HG02798 (cell line): Measurements from ENCODE around the gene GLP1R.
"Not testable (repeated sequence)": the region's sequence is repeated elsewhere in the genome, so short reads cannot be mapped to it uniquely, and the experiment has no call there.

ENCODE experiments used
- ATAC-seq: cut with Tn5 transposase; IDR thresholded peaks from one replicate; pipeline ENCODE4 v1.9.1; 2021; ENCODE audit warnings: mild to moderate bottlenecking; ENCODE audit not compliant: unreplicated experiment, poor library complexity

GLP1R gene

GRCh38 chr6:39111280-39111679 is 62.7 kb downstream of the GLP1R start:
- no peak for ATAC-seq

DNA sequence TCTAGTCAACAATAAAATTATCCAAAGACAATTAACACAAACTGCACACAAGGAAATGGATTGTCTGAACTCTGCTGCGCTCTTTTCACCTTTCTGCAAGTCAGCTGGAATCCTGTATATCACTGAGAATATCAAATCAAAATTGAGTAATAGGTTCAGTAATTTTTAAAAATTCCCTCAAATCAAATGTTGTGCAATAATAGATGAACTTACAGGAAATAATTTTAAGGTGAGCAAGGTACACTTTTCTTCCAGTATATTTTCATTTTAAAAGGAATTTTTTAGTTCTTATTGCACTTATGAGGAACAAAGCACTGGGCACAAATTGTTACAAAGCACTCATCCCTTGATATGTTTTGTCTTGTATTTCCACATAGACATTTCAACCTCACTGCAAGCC is 65.2 kb downstream of the GLP1R start:
- no peak for ATAC-seq

DNA sequence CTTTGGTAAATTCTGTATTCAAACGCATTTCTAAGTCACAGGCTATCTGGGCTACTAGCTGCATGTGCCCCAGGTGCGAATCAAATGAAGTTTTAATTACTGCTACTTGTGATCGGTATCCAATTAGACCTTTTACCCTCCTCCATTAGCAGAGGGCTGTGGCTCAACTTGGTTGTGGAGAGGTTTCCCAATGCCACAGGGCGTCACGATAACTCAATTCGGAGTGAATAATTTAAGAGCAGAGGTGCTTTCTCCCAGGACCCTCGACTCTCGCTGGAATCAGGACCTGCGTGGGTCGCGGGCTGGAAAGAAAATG is 65.8 kb downstream of the GLP1R start:
- ATAC-seq: peak; percentile 14

DNA sequence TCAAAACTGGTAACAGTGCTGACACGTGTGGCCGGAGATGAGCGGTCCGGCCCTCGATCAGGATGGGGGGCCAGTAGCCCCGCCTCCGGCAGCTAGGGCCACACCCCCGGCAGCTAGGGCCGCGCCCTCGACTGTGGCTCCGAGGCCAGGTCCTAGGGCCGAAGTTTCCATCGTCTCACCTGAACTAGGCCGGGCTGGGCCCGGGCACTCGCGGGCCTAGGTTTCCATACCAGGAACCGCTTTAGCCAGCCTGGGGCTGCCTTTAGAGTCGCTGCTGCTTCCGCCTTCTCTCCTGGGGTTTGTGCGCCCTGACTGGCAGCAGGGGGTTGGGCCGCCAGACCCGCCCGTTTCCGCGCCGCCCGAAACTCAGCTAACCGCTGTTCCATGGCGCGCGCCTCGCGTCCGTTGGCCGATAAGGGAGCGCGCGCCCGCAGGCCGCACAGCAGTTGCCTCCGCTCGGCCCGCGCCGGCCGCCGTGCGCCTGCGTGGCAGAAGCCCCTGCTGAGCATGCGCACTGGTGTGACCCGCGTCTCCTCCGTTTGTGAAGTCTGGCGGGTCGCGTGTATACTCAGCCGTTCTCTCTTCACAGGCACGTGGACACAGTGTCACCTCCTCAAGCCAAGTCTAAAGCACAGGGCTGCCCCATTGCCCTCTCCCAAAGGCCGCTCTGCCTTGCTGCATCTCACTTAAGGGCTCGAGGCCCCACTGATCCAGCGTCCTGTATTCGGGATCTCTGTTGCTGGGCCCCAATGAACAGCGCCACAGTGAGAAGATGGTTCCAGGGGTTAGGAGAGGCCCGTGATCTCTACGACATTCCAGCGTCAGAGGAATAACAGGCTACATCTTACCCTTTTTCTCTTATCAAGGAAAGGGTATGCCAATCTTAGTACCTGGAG is 66.4 kb downstream of the GLP1R start, which contains the start of gene SAYSD1:
Gene SAYSD1 (minus strand): TSS at position 483 of the 896 bp plus-strand sequence. CDS start 97 bp downstream, at position 386.
- peak; percentile 95 for ATAC-seq

- ATAC-seq: no peak
Observed at GRCh38 chr6:39118921-39119320, 70.3 kb downstream of the GLP1R start.

GRCh38 chr6:39124114-39124513 is 75.5 kb downstream of the GLP1R start:
- no peak for ATAC-seq

DNA sequence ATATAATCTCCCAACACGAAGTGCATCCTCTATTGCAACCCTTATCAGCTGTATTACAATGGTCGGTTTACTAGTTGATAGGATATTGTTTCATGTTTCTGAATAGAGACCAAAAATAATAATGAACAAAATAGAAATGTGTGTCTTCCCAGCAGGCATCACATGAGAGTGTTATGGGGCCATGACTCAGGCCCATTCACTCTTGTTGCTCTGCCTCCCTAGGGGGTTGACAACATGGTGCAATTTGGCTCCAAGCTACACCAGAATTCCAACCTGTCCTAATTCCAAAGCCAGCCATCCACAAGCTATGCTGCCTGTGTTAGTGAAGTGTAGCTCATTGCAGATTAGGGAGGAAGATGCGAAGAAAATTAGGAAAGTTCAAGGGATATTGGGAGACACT is 79.5 kb downstream of the GLP1R start:
- no peak for ATAC-seq

DNA sequence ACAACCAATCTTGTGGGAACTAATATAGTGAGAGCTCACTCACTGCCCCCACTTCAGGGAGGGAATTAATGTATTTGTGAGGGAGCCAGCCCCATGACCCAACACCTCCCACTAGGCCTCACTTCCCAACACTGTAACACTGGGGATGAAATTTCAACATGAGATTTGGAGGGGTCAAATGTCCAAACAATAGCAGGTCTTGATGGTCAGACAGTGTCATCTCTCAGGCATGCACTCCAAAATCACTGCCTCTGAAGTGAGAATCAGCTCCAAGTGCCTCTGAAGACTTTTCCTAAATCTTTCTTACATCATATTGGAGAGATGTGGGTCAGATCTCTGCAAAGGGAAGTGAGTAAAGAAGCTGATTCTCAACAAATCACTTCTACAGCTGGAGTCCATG is 80.3 kb downstream of the GLP1R start:
- no peak for ATAC-seq

- ATAC-seq: no peak
Observed at GRCh38 chr6:39130691-39131090, 82.1 kb downstream of the GLP1R start.

- not testable (repeated sequence) for ATAC-seq
Observed at GRCh38 chr6:39134761-39135160, 86.2 kb downstream of the GLP1R start.

GRCh38 chr6:39136207-39136606 is 87.6 kb downstream of the GLP1R start:
- not testable (repeated sequence) for ATAC-seq

DNA sequence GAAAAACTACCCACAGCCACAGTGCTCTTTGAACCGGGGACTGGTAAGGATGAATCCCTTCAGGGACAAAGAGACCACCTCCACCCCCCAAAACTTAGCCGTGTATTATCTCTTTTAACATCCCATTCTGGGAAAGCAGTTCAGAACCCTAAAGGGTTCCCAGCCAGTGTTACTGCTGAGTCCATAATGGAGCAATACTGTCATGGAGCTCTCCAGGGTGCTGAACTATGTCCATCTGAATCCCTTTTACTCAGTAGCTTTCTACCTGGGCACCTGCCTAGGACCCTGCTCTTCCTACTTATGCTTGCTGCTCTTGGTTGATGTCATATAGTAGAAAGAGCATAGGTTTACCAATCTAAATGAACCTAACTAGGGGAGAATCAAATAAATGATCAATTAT is 88.7 kb downstream of the GLP1R start:
- no peak for ATAC-seq
